HFFc6 (cell line): ENCODE measurements around the gene GATAD2B. TPM values are rescaled to one million over a fixed set of nuclear protein-coding genes. Genes with fewer than 3 reads are reported as not detected.

Source experiments
- DNase-seq: peaks from one replicate; pipeline ENCODE4 v3.0.0-alpha.2; 2018
- H3K27ac Mint-ChIP-seq: 2 replicates; pipeline ENCODE4 v1.8.0; 2020; ENCODE audit warnings: mild to moderate bottlenecking, mixed read lengths
- H3K27me3 Mint-ChIP-seq: 2 replicates; pipeline ENCODE4 v1.8.0; 2021; ENCODE audit warnings: mild to moderate bottlenecking, moderate library complexity, mixed read lengths; ENCODE audit not compliant: insufficient read depth
- H3K36me3 Mint-ChIP-seq: 2 replicates; pipeline ENCODE4 v1.8.0; 2021; ENCODE audit warnings: low read depth, mixed read lengths
- H3K4me1 Mint-ChIP-seq: 2 replicates; pipeline ENCODE4 v1.8.0; 2020; ENCODE audit warnings: low read depth, mixed read lengths
- H3K4me3 Mint-ChIP-seq: 2 replicates; pipeline ENCODE4 v1.8.0; 2020; ENCODE audit warnings: mild to moderate bottlenecking, moderate library complexity, mixed read lengths
- H3K9me3 Mint-ChIP-seq: 2 replicates; pipeline ENCODE4 v1.8.0; 2020; ENCODE audit warnings: mild to moderate bottlenecking, mixed read lengths
- microRNA-seq: library from miRNA; unstranded; fragments of <30 nt; microRNA quantifications from one replicate; pipeline ENCODE4, GENCODE V29; 2019
- total RNA-seq, 6 experiments: library from RNA; stranded (reverse); fragmentation: NEBNext Ultra II Directional; extraction: Animal tissue kit (Norgen Biotek cat#: 25700); gene quantifications; 2 replicates in 1 of 6; 3 replicates in 5 of 6; pipeline ENCODE4 v1.2.3, GENCODE V29; 2021
- TF ChIP-seq, protein P1 (sequence below): fragments of 200-600 bp; sonication (generic); IDR thresholded peaks from 2 replicates; pipeline ENCODE4 v1.5.0; 2021; ENCODE audit warnings: antibody characterized with exemption, mild to moderate bottlenecking

GATAD2B gene
- total RNA-seq, 6 experiments from 2014 or later: 29.3 to 40.9 (median 38.4) TPM

DNA sequence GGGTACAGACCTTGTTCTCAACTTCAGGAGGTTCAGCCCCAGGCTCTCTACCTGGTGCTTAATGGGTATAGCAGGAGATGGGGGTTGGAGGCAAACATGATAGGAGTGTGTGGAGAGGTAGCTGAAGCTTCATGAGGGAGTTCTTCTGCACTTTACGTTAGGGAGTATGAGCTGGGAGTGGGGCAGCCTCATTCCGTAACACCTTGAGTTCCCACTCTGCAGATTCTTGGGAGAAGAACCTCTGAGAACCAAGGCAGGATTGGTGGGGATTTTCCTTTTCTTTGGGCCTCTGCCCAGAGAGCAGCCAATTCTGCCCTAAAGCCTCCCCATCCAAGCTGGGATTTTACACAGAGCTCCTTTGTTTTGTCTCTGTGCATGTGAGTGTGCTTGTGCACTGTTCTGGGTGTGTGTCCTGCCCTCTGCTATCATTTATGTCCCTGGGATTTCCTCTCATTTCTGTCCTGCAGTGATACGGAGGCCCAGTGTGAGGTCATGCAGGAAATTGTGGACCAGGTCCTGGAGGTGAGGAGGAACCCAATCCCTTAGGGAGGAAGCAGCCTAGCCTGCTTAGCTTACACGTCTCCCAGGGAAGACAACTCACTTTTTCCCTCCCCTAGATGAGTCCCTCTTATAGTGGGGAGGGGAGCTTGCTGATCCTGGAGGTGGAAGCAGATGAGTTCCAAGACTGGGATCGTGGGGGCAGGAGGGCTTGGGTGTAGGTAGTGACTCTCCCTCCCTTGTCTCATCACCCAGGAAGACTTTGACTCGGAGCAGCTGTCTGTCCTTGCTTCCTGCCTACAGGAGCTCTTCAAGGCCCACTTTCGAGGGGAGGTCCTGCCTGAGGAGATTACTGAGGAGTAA is 159.2 kb downstream of the GATAD2B start:
- Mint-ChIP-seq H3K4me1 (peaks cover 11% of the 10 kb centered on the region), H3K9me3 (no peaks in the 10 kb centered on the region), H3K27ac (no peak overlapping the region), H3K27me3 (peaks cover 2% of the 10 kb centered on the region; the same call in 1 of the 2 replicates), H3K36me3 (peaks cover 28% of the 10 kb centered on the region), H3K4me3 (no peak overlapping the region)
- TF ChIP-seq, protein P1, sequence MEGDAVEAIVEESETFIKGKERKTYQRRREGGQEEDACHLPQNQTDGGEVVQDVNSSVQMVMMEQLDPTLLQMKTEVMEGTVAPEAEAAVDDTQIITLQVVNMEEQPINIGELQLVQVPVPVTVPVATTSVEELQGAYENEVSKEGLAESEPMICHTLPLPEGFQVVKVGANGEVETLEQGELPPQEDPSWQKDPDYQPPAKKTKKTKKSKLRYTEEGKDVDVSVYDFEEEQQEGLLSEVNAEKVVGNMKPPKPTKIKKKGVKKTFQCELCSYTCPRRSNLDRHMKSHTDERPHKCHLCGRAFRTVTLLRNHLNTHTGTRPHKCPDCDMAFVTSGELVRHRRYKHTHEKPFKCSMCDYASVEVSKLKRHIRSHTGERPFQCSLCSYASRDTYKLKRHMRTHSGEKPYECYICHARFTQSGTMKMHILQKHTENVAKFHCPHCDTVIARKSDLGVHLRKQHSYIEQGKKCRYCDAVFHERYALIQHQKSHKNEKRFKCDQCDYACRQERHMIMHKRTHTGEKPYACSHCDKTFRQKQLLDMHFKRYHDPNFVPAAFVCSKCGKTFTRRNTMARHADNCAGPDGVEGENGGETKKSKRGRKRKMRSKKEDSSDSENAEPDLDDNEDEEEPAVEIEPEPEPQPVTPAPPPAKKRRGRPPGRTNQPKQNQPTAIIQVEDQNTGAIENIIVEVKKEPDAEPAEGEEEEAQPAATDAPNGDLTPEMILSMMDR: no peak
- no peak for DNase-seq

DNA sequence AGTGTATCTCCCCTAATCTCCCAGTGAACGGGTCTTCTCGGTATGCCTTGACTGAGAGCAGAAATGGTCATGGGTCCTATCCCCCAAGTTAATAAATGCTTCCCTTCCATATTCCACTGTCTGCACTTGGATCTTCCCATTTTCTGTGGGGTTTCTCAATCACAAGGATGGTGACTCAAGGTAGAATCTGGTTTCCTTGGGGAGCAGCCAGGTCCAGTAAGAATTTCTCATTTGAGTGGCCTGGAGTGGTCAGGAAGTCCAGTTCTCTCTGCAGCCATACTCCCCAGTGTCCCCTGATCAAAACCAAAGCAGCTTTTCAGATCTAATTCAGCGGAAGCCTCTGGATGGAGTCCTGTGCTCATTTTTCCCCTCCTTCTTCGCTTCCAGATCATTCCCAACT is 162.3 kb downstream of the GATAD2B start:
- H3K36me3 Mint-ChIP-seq: peaks cover 28% of the 10 kb centered on the region
- H3K4me1 Mint-ChIP-seq: peaks cover 11% of the 10 kb centered on the region
- TF ChIP-seq, protein P1: no peak
- H3K9me3 Mint-ChIP-seq: no peaks in the 10 kb centered on the region
- peaks cover 2% of the 10 kb centered on the region for H3K27me3 Mint-ChIP-seq
- peak; percentile 39 for DNase-seq
- H3K4me3 Mint-ChIP-seq: no peak overlapping the region
- peak overlapping the region; percentile 17; the same call in 1 of the 2 replicates for H3K27ac Mint-ChIP-seq

Small RNAs within 50 kb of the gene (microRNA-seq; reads per million reads assigned to microRNA genes)
- gene MIR6737: not detected

Other genes starting within 250 kb of the GATAD2B start
- gene NPR1, start 244.3 kb downstream of the GATAD2B start, total RNA-seq: under 1 TPM in 1 of 6 experiments, not detected in 5; 0.05 TPM
- gene INTS3, start 194.9 kb downstream of the GATAD2B start, total RNA-seq: 10 to 100 TPM; 33.6 to 43.8 (median 36.4) TPM
- gene SLC27A3, start 147.6 kb downstream of the GATAD2B start, total RNA-seq: 1 to 10 TPM; 5.0 to 7.0 (median 6.1) TPM
- gene DENND4B, start 23.7 kb upstream of the GATAD2B start, total RNA-seq: 10 to 100 TPM; 20.5 to 26.6 (median 23.4) TPM
- gene CRTC2, start 35.6 kb upstream of the GATAD2B start, total RNA-seq: 10 to 100 TPM; 22.3 to 31.3 (median 29.1) TPM
- 10 to 100 TPM; 88.8 to 95.7 (median 93.0) TPM for gene SLC39A1, start 40.6 kb upstream of the GATAD2B start, total RNA-seq
- 1 to 10 TPM; 3.6 to 4.6 (median 4.1) TPM for gene CREB3L4, start 44.9 kb upstream of the GATAD2B start, total RNA-seq
- gene JTB, start 54.7 kb upstream of the GATAD2B start, total RNA-seq: 100 to 1,000 TPM in 5 of 6 experiments, 10 to 100 TPM in 1; 99.3 to 128 (median 109) TPM
- gene RAB13, start 63.4 kb upstream of the GATAD2B start, total RNA-seq: 100 to 1,000 TPM; 119 to 138 (median 128) TPM
- 1,000 to 10,000 TPM in 4 of 6 experiments, 100 to 1,000 TPM in 2; 954 to 1,562 (median 1,206) TPM for gene RPS27, start 67.8 kb upstream of the GATAD2B start, total RNA-seq
- not detected for gene NUP210L, start 232.1 kb upstream of the GATAD2B start, total RNA-seq